T-helper 1 cell treated with Interleukin-12 subunit alpha and Interleukin-12 subunit beta and Interleukin-4 antibody, amounts not matched to agents 30 μg/mL and 1 μg/mL, for 36 hours (primary cell): ENCODE data around the gene GAGE12E.
"Not testable (repeated sequence)": the region's sequence is repeated elsewhere in the genome, so short reads cannot be mapped to it uniquely, and the experiment has no call there.

Experiments
- H3K27ac Mint-ChIP-seq: one replicate; pipeline ENCODE4 v1.8.0; 2021; ENCODE audit warnings: mild to moderate bottlenecking, mixed read lengths
- H3K27me3 Mint-ChIP-seq: one replicate; pipeline ENCODE4 v1.8.0; 2021; ENCODE audit warnings: low read depth, mixed read lengths
- H3K36me3 Mint-ChIP-seq: one replicate; pipeline ENCODE4 v1.8.0; 2021; ENCODE audit warnings: low read depth, mixed read lengths
- H3K4me1 Mint-ChIP-seq: one replicate; pipeline ENCODE4 v1.8.0; 2021; ENCODE audit warnings: low read depth, mixed read lengths
- H3K4me3 Mint-ChIP-seq: one replicate; pipeline ENCODE4 v1.8.0; 2021; ENCODE audit warnings: mild to moderate bottlenecking, moderate library complexity, mixed read lengths
- H3K9me3 Mint-ChIP-seq: one replicate; pipeline ENCODE4 v1.8.0; 2021; ENCODE audit warnings: mixed read lengths

Gene GAGE12E

DNA sequence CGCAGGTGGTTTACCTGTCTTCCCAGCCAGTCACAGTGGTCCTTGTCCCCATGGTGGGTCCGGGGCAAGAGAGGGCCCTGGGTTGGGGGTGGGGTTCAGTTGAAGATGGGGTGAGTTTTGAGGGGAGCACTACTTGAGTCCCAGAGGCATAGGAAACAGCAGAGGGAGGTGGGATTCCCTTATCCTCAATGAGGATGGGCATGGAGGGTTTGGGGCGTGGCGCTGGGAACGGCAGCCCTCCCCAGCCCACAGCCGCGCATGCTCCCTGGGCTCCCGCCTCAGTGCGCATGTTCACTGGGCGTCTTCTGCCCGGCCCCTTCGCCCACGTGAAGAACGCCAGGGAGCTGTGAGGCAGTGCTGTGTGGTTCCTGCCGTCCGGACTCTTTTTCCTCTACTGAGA lies at the start of gene GAGE12E:
Gene GAGE12E, plus strand, starts transcription at position 301 of the 400 bp plus-strand sequence. CDS start 1,155 bp downstream, outside the sequence.
- not testable (repeated sequence) for H3K4me1 Mint-ChIP-seq, H3K4me3 Mint-ChIP-seq, H3K9me3 Mint-ChIP-seq, H3K27me3 Mint-ChIP-seq, H3K27ac Mint-ChIP-seq, H3K36me3 Mint-ChIP-seq

- H3K27me3 Mint-ChIP-seq: not testable (repeated sequence)
Observed at GRCh38 chrX:49531877-49532276, 19.2 kb upstream of the GAGE12E start, which contains the start of gene GAGE12C. TSS of gene GAGE12C (plus strand) at chrX:49532177. CDS start at chrX:49533332, 1,155 bp downstream.

DNA sequence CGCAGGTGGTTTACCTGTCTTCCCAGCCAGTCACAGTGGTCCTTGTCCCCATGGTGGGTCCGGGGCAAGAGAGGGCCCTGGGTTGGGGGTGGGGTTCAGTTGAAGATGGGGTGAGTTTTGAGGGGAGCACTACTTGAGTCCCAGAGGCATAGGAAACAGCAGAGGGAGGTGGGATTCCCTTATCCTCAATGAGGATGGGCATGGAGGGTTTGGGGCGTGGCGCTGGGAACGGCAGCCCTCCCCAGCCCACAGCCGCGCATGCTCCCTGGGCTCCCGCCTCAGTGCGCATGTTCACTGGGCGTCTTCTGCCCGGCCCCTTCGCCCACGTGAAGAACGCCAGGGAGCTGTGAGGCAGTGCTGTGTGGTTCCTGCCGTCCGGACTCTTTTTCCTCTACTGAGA lies 9.7 kb upstream of the GAGE12E start, which contains the start of gene GAGE12D:
Gene GAGE12D, plus strand, starts transcription at position 301 of the 400 bp plus-strand sequence. CDS start 1,155 bp downstream, outside the sequence.
- H3K27ac Mint-ChIP-seq, H3K9me3 Mint-ChIP-seq, H3K4me1 Mint-ChIP-seq, H3K36me3 Mint-ChIP-seq, H3K27me3 Mint-ChIP-seq, H3K4me3 Mint-ChIP-seq: not testable (repeated sequence)

More at GRCh38 chrX:49531877-49532276, 19.2 kb upstream of the GAGE12E start, which contains the start of gene GAGE12C:
- not testable (repeated sequence) for H3K27ac Mint-ChIP-seq, H3K36me3 Mint-ChIP-seq, H3K4me3 Mint-ChIP-seq, H3K9me3 Mint-ChIP-seq, H3K4me1 Mint-ChIP-seq

GRCh38 chrX:49560542-49560941 lies 9.5 kb downstream of the GAGE12E start, which contains the start of gene GAGE12F:
TSS of gene GAGE12F (plus strand) at chrX:49560842. CDS start at chrX:49561997, 1,155 bp downstream.
- H3K27ac Mint-ChIP-seq, H3K27me3 Mint-ChIP-seq: not testable (repeated sequence)

DNA sequence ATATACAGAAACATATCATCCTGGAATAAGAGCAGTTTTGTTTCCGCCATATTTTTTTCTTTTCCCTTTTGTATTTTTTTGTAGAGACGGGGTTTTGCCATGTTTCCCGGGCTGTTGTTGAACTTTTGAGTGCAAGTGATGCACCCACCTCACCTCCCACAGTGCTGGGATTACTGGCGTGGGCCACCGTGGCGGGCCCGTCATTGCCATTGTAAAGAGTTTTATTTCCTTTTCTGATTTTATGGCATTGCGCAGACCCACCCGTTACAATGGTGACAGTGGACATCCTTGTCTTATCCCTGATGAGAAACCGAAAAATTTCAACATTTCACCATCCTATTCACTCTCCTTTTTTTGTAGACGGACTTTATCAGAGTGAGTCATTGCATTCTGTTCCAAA lies 17.6 kb downstream of the GAGE12E start:
- not testable (repeated sequence) for H3K4me3 Mint-ChIP-seq, H3K27ac Mint-ChIP-seq

More at GRCh38 chrX:49560542-49560941, 9.5 kb downstream of the GAGE12E start, which contains the start of gene GAGE12F:
- H3K9me3 Mint-ChIP-seq, H3K36me3 Mint-ChIP-seq, H3K4me1 Mint-ChIP-seq, H3K4me3 Mint-ChIP-seq: not testable (repeated sequence)

GRCh38 chrX:49569152-49569551 lies 18.1 kb downstream of the GAGE12E start:
- H3K27me3 Mint-ChIP-seq, H3K4me3 Mint-ChIP-seq, H3K4me1 Mint-ChIP-seq, H3K27ac Mint-ChIP-seq, H3K9me3 Mint-ChIP-seq, H3K36me3 Mint-ChIP-seq: not testable (repeated sequence)

More for the DNA sequence above, 17.6 kb downstream of the GAGE12E start:
- not testable (repeated sequence) for H3K4me1 Mint-ChIP-seq, H3K36me3 Mint-ChIP-seq, H3K27me3 Mint-ChIP-seq, H3K9me3 Mint-ChIP-seq

DNA sequence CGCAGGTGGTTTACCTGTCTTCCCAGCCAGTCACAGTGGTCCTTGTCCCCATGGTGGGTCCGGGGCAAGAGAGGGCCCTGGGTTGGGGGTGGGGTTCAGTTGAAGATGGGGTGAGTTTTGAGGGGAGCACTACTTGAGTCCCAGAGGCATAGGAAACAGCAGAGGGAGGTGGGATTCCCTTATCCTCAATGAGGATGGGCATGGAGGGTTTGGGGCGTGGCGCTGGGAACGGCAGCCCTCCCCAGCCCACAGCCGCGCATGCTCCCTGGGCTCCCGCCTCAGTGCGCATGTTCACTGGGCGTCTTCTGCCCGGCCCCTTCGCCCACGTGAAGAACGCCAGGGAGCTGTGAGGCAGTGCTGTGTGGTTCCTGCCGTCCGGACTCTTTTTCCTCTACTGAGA lies 19.0 kb downstream of the GAGE12E start, which contains the start of gene GAGE12G:
Gene GAGE12G, plus strand, starts transcription at position 301 of the 400 bp plus-strand sequence. CDS start 1,155 bp downstream, outside the sequence.
- H3K36me3 Mint-ChIP-seq: not testable (repeated sequence)

GRCh38 chrX:49579649-49580048 lies 28.6 kb downstream of the GAGE12E start, which contains the start of gene GAGE12H:
TSS of gene GAGE12H (plus strand) at chrX:49579949. CDS start at chrX:49581104, 1,155 bp downstream.
- not testable (repeated sequence) for H3K9me3 Mint-ChIP-seq, H3K27ac Mint-ChIP-seq, H3K27me3 Mint-ChIP-seq, H3K36me3 Mint-ChIP-seq, H3K4me1 Mint-ChIP-seq, H3K4me3 Mint-ChIP-seq

More for the DNA sequence above, 19.0 kb downstream of the GAGE12E start, which contains the start of gene GAGE12G:
- not testable (repeated sequence) for H3K4me3 Mint-ChIP-seq, H3K9me3 Mint-ChIP-seq, H3K27me3 Mint-ChIP-seq, H3K4me1 Mint-ChIP-seq, H3K27ac Mint-ChIP-seq

DNA sequence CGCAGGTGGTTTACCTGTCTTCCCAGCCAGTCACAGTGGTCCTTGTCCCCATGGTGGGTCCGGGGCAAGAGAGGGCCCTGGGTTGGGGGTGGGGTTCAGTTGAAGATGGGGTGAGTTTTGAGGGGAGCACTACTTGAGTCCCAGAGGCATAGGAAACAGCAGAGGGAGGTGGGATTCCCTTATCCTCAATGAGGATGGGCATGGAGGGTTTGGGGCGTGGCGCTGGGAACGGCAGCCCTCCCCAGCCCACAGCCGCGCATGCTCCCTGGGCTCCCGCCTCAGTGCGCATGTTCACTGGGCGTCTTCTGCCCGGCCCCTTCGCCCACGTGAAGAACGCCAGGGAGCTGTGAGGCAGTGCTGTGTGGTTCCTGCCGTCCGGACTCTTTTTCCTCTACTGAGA lies 38.1 kb downstream of the GAGE12E start, which contains the start of gene GAGE2A:
Gene GAGE2A, plus strand, starts transcription at position 301 of the 400 bp plus-strand sequence. CDS start 1,155 bp downstream, outside the sequence.
- H3K27me3 Mint-ChIP-seq, H3K27ac Mint-ChIP-seq, H3K4me3 Mint-ChIP-seq, H3K36me3 Mint-ChIP-seq, H3K4me1 Mint-ChIP-seq, H3K9me3 Mint-ChIP-seq: not testable (repeated sequence)

GRCh38 chrX:49589769-49590478 lies 38.8 kb downstream of the GAGE12E start:
- not testable (repeated sequence) for H3K27me3 Mint-ChIP-seq, H3K4me3 Mint-ChIP-seq, H3K27ac Mint-ChIP-seq, H3K9me3 Mint-ChIP-seq, H3K4me1 Mint-ChIP-seq, H3K36me3 Mint-ChIP-seq

DNA sequence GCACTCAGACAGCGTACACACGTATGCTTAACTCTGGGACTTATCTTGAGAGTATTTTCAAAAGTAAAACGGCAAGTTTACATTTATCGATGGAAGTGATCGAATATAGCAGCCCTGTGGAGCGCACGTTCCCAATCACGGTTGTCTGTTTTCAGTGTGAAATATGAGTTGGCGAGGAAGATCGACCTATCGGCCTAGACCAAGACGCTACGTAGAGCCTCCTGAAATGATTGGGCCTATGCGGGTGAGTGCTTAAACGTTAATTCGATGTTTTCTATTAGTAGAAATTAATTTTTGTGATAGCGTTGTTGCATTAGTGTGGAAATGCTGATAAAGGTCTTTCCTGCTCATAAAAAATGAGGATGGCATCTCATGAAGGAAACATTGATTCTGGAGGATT lies 39.4 kb downstream of the GAGE12E start:
- H3K36me3 Mint-ChIP-seq, H3K4me3 Mint-ChIP-seq, H3K9me3 Mint-ChIP-seq, H3K4me1 Mint-ChIP-seq, H3K27me3 Mint-ChIP-seq, H3K27ac Mint-ChIP-seq: not testable (repeated sequence)

DNA sequence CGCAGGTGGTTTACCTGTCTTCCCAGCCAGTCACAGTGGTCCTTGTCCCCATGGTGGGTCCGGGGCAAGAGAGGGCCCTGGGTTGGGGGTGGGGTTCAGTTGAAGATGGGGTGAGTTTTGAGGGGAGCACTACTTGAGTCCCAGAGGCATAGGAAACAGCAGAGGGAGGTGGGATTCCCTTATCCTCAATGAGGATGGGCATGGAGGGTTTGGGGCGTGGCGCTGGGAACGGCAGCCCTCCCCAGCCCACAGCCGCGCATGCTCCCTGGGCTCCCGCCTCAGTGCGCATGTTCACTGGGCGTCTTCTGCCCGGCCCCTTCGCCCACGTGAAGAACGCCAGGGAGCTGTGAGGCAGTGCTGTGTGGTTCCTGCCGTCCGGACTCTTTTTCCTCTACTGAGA lies 47.6 kb downstream of the GAGE12E start, which contains the start of gene GAGE1:
Gene GAGE1, plus strand, starts transcription at position 301 of the 400 bp plus-strand sequence. CDS start 1,155 bp downstream, outside the sequence.
- not testable (repeated sequence) for H3K4me1 Mint-ChIP-seq, H3K4me3 Mint-ChIP-seq, H3K36me3 Mint-ChIP-seq, H3K9me3 Mint-ChIP-seq, H3K27ac Mint-ChIP-seq, H3K27me3 Mint-ChIP-seq
